Hypothalamus (tissue), 51 donors: ENCODE measurements around the gene EIF4ENIF1.
"Not testable (repeated sequence)": the region's sequence is repeated elsewhere in the genome, so short reads cannot be mapped to it uniquely, and the experiment has no call there.

Experiments used
- DNase-seq, 51 donors: peaks; one replicate each; lab custom pipeline; 2025; lab: John Stamatoyannopoulos, UW

Gene EIF4ENIF1

GRCh38 chr22:31493355-31493754 is 3.7 kb upstream of the EIF4ENIF1 start:
- DNase-seq = not testable (repeated sequence)

DNA sequence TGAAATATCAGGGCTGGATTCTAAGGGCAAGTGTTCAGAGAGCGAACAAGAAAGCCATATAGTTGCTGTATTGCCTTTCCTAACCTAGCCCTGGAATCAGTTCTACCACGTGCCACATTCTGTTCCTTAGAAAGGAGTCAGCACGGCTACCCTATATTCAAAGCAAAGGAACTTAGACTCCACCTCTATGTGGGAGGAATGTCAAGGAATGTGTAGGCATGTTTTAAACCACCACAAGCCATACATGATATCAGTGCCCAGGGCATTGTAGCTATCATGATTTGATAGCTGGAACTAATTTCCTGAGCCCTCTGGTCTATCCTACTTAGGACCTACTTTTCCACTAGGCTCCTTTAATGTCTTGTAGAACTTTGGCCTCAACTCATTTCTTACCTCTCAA is 2.5 kb upstream of the EIF4ENIF1 start:
- DNase-seq = no peak

DNA sequence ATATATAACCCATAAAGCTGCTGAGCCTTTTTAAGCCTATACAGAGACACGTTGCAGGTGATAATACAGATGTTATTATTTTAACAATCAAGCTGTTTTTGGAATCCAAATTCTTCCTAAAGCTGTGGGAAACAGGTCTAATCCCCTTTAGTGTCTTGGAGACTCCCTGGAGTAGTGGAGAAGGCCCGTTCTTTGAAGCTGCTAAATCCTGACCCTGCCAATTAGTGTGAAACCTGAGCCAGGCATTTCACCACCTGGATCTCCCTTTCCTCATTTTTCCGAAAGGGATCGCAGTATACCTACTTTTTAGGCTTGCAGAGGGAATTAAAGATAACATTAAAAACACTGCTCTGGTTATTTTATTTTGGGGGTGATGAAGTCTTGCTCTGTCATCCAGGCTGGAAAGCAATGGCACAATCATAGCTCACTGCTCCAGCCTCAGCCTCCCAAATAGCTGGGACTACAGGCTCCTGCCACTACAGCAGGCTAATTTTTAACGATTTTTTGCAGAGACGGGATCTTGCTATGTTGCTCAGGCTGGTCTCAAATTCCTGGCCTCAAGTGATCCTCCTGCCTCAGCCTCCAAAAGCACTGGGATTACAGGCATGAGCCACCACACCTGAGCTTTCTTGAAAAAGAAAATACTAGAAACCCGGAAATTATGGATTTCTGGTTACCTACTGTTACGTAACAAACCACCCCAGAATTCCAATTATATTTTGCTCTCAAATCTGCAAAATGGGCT is 1.7 kb upstream of the EIF4ENIF1 start:
- DNase-seq = no peak

GRCh38 chr22:31490496-31490925 is 869 bp upstream of the EIF4ENIF1 start:
- peak in 39 of 51 donors; percentile 2 to 77 (median 27) for DNase-seq

- peak in 27 of 51 donors; percentile 2 to 61 (median 25) for DNase-seq
These were observed 539 bp downstream of the EIF4ENIF1 start for GRCh38 chr22:31488988-31489617.

DNA sequence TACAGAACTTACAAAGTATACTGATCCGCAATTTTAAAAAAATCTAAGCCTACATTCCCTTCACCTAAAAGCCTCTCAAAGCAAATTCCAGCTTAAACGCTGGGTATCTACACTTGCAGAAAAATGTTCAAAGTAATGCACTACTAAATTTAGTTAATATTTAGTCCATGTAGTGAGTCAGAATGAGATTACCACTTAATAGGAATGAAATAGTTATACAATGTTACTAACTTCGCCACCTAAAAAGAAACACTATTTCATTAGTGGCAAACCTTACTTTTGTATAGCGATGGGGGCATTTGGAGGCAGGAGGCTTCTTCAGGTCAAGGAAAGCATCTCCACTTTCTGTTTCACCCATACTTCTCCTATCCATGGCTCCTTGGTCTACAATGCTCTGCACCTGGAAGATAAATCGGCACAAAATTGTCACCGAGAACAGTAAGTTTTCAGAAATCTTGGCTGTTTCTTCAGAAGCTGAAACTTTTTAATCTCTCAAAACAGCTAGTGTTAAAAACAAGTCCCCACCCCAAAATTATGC is 1.2 kb downstream of the EIF4ENIF1 start:
- no peak for DNase-seq

- no peak for DNase-seq
These were observed 2.7 kb downstream of the EIF4ENIF1 start for GRCh38 chr22:31486951-31487350.

DNA sequence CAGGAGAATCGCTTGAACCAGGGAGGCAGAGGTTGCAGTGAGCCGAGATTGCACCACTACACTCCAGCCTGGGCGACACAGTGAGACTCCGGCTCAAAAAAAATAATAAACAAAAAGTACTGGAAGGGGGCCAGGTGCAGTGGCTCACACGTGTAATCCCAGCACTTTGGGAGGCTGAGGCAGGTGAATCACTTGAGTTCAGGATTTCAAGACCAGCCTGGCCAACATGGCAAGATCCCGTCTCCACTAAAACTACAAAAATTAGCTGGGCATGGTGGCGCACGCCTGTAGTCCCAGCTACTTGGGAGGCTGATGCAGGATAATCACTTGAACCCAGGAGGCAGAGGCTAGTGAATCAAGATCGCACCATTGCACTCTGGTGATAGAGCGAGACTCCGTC is 3.3 kb downstream of the EIF4ENIF1 start:
- not testable (repeated sequence) for DNase-seq

DNA sequence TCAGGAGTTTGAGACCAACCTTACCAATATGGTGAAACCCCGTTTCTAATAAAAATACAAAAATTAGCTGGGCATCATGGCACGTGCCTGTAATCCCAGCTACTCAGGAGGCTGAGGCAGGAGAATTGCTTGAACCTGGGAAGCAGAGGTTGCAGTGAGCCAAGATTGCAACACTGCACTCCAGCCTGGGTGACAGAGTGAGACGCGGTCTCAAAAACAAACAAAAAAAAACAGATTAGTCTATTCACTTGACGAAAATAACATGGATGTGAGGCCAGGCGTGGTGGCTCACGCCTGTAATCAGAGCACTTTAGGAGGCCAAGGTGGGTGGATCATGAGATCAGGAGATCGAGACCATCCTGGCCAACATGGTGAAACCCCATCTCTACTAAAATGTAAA is 7.2 kb downstream of the EIF4ENIF1 start:
- DNase-seq = not testable (repeated sequence)

DNA sequence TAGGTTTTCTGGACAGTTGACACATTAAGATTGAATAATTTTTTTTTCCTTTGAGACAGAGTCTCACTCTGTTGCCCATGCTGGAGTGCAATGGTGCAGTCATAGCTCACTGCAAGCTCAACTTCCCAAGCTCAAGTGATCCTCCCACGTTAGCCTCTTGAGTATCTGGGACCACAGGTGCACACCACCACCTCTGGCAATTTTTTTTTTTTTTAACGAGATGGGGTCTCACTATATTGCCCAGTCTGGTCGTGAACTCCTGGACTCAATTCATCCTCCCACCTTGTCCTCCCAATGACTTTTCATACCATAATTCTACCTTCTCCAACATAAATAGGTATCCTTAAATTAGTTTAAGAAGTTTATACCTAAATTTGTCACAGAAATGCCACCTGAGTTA is 8.5 kb downstream of the EIF4ENIF1 start:
- DNase-seq = no peak

- no peak for DNase-seq
These were observed 12.3 kb downstream of the EIF4ENIF1 start for GRCh38 chr22:31477329-31477728.

GRCh38 chr22:31475800-31476199 is 13.8 kb downstream of the EIF4ENIF1 start:
- no peak for DNase-seq

- DNase-seq = no peak
These were observed 14.9 kb downstream of the EIF4ENIF1 start for GRCh38 chr22:31474743-31475142.

- no peak for DNase-seq
These were observed 24.3 kb downstream of the EIF4ENIF1 start for GRCh38 chr22:31465307-31465706.

- DNase-seq = no peak
These were observed 27.9 kb downstream of the EIF4ENIF1 start for GRCh38 chr22:31461699-31462098.

- DNase-seq = no peak
These were observed 37.7 kb downstream of the EIF4ENIF1 start for GRCh38 chr22:31451709-31452571.

- DNase-seq = no peak
These were observed 40.1 kb downstream of the EIF4ENIF1 start for GRCh38 chr22:31449506-31449905.

- DNase-seq = no peak
These were observed 41.3 kb downstream of the EIF4ENIF1 start for GRCh38 chr22:31448382-31448781.

GRCh38 chr22:31447337-31447736 is 42.3 kb downstream of the EIF4ENIF1 start:
- DNase-seq = no peak

- DNase-seq = no peak
These were observed 42.9 kb downstream of the EIF4ENIF1 start for GRCh38 chr22:31446767-31447166.

DNA sequence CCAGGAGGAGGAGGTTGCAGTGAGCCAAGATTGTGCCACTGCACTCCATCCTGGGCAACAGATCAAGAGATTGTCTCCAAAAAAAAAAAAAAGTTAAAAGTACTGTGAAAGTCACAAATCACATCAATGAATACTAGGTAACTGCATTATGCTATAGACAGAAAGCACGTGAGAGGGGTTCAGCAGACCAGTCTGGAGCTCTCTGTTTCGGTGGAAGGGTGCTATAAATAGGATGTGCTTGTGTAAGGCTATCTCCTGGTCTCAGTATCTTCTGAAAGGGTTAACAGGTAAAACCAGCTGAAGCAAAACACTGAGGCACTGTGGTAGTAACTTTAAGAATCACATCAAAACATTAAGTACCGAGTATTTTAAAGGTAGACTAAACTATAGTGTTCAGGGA is 43.4 kb downstream of the EIF4ENIF1 start:
- no peak for DNase-seq
